IMR-90 (cell line): Measurements from ENCODE around the gene JPT2. TPM values are rescaled to one million over a fixed set of nuclear protein-coding genes. Genes with fewer than 3 reads are reported as not detected.

Source experiments
- ATAC-seq: fragments of 200-7000 bp; cut with Tn5 transposase; 2 replicates; pipeline ENCODE4 v1.9.1; 2020; ENCODE audit warnings: low read depth, mild to moderate bottlenecking, moderate library complexity
- BruUV-seq: library from RNA; stranded (reverse); fragments of 400-500 nt; replicated peaks from 2 replicates; lab custom pipeline; 2021; lab: Mats Ljungman, UMichigan
- CTCF ChIA-PET: fragments of 300-600 bp; formaldehyde crosslinking; extraction: SDS; loops from one replicate; lab custom pipeline; 2021; ENCODE audit warnings: antibody characterized with exemption; lab: Yijun Ruan, JAX
- POLR2A ChIA-PET: fragments of 300-600 bp; sonication (Branson Sonifier 250); formaldehyde crosslinking; loops from one replicate; lab custom pipeline; 2022; ENCODE audit warnings: antibody characterized with exemption; ENCODE audit not compliant: unreplicated experiment; lab: Charles Lee
- DNase-seq: peaks from one replicate; pipeline ENCODE4 v3.0.0; 2013
- H2AFZ ChIP-seq: replicated peaks from 2 replicates; pipeline ENCODE3; 2013; ENCODE audit warnings: low read length, mild to moderate bottlenecking; ENCODE audit not compliant: poor library complexity
- H2AK5ac ChIP-seq: 2 replicates; pipeline ENCODE4 v1.6.1; 2013; ENCODE audit warnings: low read depth, low read length, inconsistent platforms
- H2AK9ac ChIP-seq: replicated peaks from 2 replicates; pipeline ENCODE3; 2013; ENCODE audit warnings: mild to moderate bottlenecking, low read depth, low read length, moderate library complexity; ENCODE audit not compliant: poor library complexity
- H2BK120ac ChIP-seq: 2 replicates; pipeline ENCODE4 v1.6.1; 2013; ENCODE audit warnings: low read depth, low read length, inconsistent platforms
- H2BK15ac ChIP-seq: 3 replicates; pipeline ENCODE4 v1.6.1; 2013; ENCODE audit warnings: low read depth, low read length, inconsistent platforms
- H2BK20ac ChIP-seq: 2 replicates; pipeline ENCODE4 v1.6.1; 2013; ENCODE audit warnings: low read depth, mild to moderate bottlenecking, inconsistent platforms, low read length, moderate library complexity
- H2BK5ac ChIP-seq: 2 replicates; pipeline ENCODE4 v1.6.1; 2013; ENCODE audit warnings: mild to moderate bottlenecking, low read depth, low read length, inconsistent platforms; ENCODE audit not compliant: poor library complexity, severe bottlenecking
- H3K14ac ChIP-seq: replicated peaks from 2 replicates; pipeline ENCODE4 v1.6.1; 2013; ENCODE audit warnings: low read depth, low read length, inconsistent platforms
- H3K18ac ChIP-seq: 2 replicates; pipeline ENCODE4 v1.6.1; 2013; ENCODE audit warnings: low read depth, low read length, control low read depth
- H3K23ac ChIP-seq: 2 replicates; pipeline ENCODE4 v1.6.1; 2013; ENCODE audit warnings: low read depth, low read length, inconsistent platforms
- H3K27ac ChIP-seq: 2 replicates; pipeline ENCODE4 v1.5.1; 2013; ENCODE audit warnings: mild to moderate bottlenecking, control low read depth, low read length; ENCODE audit not compliant: insufficient read depth
- H3K27me3 ChIP-seq: 2 replicates; pipeline ENCODE4 v1.6.1; 2013; ENCODE audit warnings: low read length; ENCODE audit not compliant: control insufficient read depth, insufficient read depth
- H3K36me3 ChIP-seq: 2 replicates; pipeline ENCODE4 v1.6.1; 2013; ENCODE audit warnings: low read length, mixed read lengths; ENCODE audit not compliant: control insufficient read depth, insufficient read depth
- H3K4ac ChIP-seq: 2 replicates; pipeline ENCODE4 v1.6.1; 2013; ENCODE audit warnings: low read depth, low read length, inconsistent platforms
- H3K4me1 ChIP-seq: 2 replicates; pipeline ENCODE4 v1.6.1; 2013; ENCODE audit warnings: low read length, mixed read lengths; ENCODE audit not compliant: control insufficient read depth, insufficient read depth
- H3K4me2 ChIP-seq: 2 replicates; pipeline ENCODE4 v1.6.1; 2013; ENCODE audit warnings: low read depth, mild to moderate bottlenecking, control low read depth, low read length, moderate library complexity
- H3K4me3 ChIP-seq: 2 replicates; pipeline ENCODE4 v1.5.1; 2013; ENCODE audit warnings: low read depth, mild to moderate bottlenecking, control low read depth, low read length, moderate library complexity; ENCODE audit not compliant: insufficient read depth
- H3K56ac ChIP-seq: 2 replicates; pipeline ENCODE4 v1.6.1; 2013; ENCODE audit warnings: low read length, inconsistent platforms; ENCODE audit not compliant: insufficient read depth; ENCODE audit errors: extremely low read depth
- H3K79me1 ChIP-seq, 2 experiments: 2 replicates each; pipeline ENCODE4 v1.6.1; 2013; ENCODE audit warnings: low read length in 2 of 2, inconsistent platforms in 1 of 2, low read depth in 1 of 2
- H3K9ac ChIP-seq: 2 replicates; pipeline ENCODE4 v1.6.1; 2013; ENCODE audit warnings: low read depth, low read length, control low read depth
- H3K9me1 ChIP-seq: 2 replicates; pipeline ENCODE4 v1.6.1; 2013; ENCODE audit warnings: low read length, inconsistent platforms; ENCODE audit not compliant: insufficient read depth
- H3K9me3 ChIP-seq: 2 replicates; pipeline ENCODE4 v1.6.1; 2013; ENCODE audit warnings: low read length; ENCODE audit not compliant: control insufficient read depth, insufficient read depth
- H4K20me1 ChIP-seq: 2 replicates; pipeline ENCODE4 v1.6.1; 2013; ENCODE audit warnings: low read length, inconsistent platforms; ENCODE audit not compliant: insufficient read depth
- H4K5ac ChIP-seq: 2 replicates; pipeline ENCODE4 v1.6.1; 2013; ENCODE audit warnings: mild to moderate bottlenecking, low read depth, low read length, control low read depth
- H4K8ac ChIP-seq, 2 experiments: 2 replicates each; pipeline ENCODE4 v1.6.1; 2013; ENCODE audit warnings: low read depth in 2 of 2, low read length in 2 of 2, control low read depth in 1 of 2, inconsistent platforms in 1 of 2
- H4K91ac ChIP-seq: 2 replicates; pipeline ENCODE4 v1.6.1; 2013; ENCODE audit warnings: low read depth, low read length, inconsistent platforms; ENCODE audit not compliant: insufficient read depth
- BHLHE40 ChIP-seq: fragments of 150-350 bp; IDR thresholded peaks from 2 replicates; pipeline ENCODE4 v1.6.1; 2016; ENCODE audit warnings: mild to moderate bottlenecking, low read depth, low read length
- ELK1 ChIP-seq: fragments of 150-350 bp; IDR thresholded peaks from 2 replicates; pipeline ENCODE4 v1.6.1; 2016; ENCODE audit warnings: low read depth, mild to moderate bottlenecking, low read length, moderate library complexity, borderline replicate concordance
- NFE2L2 ChIP-seq: fragments of 150-350 bp; IDR thresholded peaks from 2 replicates; pipeline ENCODE4 v1.6.1; 2016; ENCODE audit warnings: low read depth, mild to moderate bottlenecking, low read length
- POLR2A ChIP-seq: IDR thresholded peaks from 2 replicates; pipeline ENCODE4 v1.6.1; 2012; ENCODE audit warnings: mild to moderate bottlenecking, low read depth, low read length
- RAD21 ChIP-seq: IDR thresholded peaks from 2 replicates; pipeline ENCODE4 v1.6.1; 2012; ENCODE audit warnings: low read length, improper control_type of control experiment
- WGBS, 2 experiments: methylation state at CpG; one replicate each; pipeline versions ENCODE4 v1.1.5 to v1.1.7; 2013; ENCODE audit warnings: missing lambda C conversion rate in 2 of 2; ENCODE audit not compliant: insufficient read length in 1 of 2; ENCODE audit errors: extremely low coverage in 2 of 2; 5-methylcytosine and 5-hydroxymethylcytosine counted together
- dilution Hi-C: fragments of 300-500 bp; cut with HindIII; formaldehyde crosslinking; loops from one replicate; pipeline ENCODE4 v1.14.3; 2018; ENCODE audit warnings: low sequenced_read_pairs; ENCODE audit not compliant: unreplicated experiment
- in situ Hi-C: fragments of 300-500 bp; cut with MboI; formaldehyde crosslinking; loops from 3 replicates; pipeline ENCODE4 v1.14.3; 2019; ENCODE audit warnings: low sequenced_read_pairs, inconsistent platforms, mixed read lengths
- intact Hi-C: fragments of 100-400 bp; cut with micrococcal nuclease; formaldehyde crosslinking; loops from 2 replicates; pipeline ENCODE4 v1.10.0; 2022
- polyA plus RNA-seq, 3 experiments: library from polyadenylated mRNA; depleted of rRNA; stranded (reverse); fragments of >200 nt; gene quantifications; 2 replicates each; pipeline ENCODE4 v1.2.3, GENCODE V29; 2012; ENCODE audit warnings: low replicate concordance in 1 of 3
- total RNA-seq: library from RNA; depleted of rRNA; stranded (reverse); fragments of >200 nt; gene quantifications from 2 replicates; pipeline ENCODE4 v1.2.3, GENCODE V29; 2012

Gene JPT2
- total and polyA plus RNA-seq, 2 of the 4 experiments (the other 2 are of a cell fraction) = 40.0 to 41.5 TPM

DNA sequence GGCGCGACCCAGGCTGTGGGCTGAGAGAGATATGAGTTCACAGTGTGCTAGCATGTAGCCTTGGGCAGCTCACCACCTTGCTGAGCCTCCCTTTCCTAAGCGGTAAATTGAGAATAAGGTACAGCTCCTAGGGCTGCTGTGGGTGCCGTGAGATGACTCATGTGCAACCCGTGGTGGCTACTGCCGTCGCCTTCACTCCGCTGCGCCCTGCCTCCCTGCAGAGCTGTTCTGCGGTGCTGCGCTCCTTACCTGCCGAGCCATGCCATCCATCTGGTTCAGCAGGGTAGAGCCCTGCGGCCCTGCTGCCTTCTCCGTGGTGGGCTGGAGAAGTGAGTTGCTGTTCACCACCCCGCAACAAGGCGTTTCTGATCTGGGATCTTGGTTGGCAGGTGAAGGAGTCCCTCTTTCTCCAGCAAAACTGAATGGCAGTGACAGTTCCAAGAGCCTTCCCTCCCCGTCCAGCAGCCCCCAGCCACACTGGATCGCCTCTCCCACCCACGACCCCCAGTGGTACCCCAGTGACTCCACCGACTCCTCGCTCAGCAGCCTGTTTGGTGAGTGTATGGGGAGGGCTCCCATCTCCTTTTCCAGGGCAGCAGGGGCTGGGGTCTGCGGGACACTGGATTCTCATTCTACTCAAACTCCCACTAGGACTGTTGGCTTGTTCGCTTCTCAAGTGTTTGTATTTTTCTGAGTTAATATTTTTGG, 9.3 kb upstream of the JPT2 start:
- in situ Hi-C loops (no loop called here), dilution Hi-C loops (no loop called here), intact Hi-C loops (no loop called here)
- Histone ChIP-seq H2BK20ac (no peak overlapping the region), H3K4ac (no peak overlapping the region), H3K14ac (no peak overlapping the region), H3K23ac (no peak overlapping the region), H4K8ac (no peak overlapping the region), H3K4me3 (no peak overlapping the region), H2AK9ac (no peak overlapping the region), H4K91ac (no peak overlapping the region), H3K9me1 (peaks cover 6% of the 10 kb centered on the region), H3K27me3 (no peaks in the 10 kb centered on the region), H3K4me1 (no peaks in the 10 kb centered on the region), H3K27ac (no peak overlapping the region), H3K18ac (no peak overlapping the region), H4K5ac (no peak overlapping the region), H2AFZ (no peak overlapping the region), H2AK5ac (no peak overlapping the region), H2BK5ac (no peak overlapping the region), H3K9me3 (no peaks in the 10 kb centered on the region), H4K20me1 (no peaks in the 10 kb centered on the region; the same call in 1 of the 2 replicates), H3K56ac (no peak overlapping the region), H3K36me3 (peaks cover 91% of the 10 kb centered on the region), H3K79me1 (peaks cover 3 to 10% of the 10 kb centered on the region in 2 experiments; a peak in 3 of 4 replicates), H3K9ac (no peak overlapping the region), H3K4me2 (no peak overlapping the region), H2BK120ac (no peak overlapping the region), H2BK15ac (no peak overlapping the region)
- no TSS peak for BruUV-seq
- no peak for TF ChIP-seq POLR2A
- no peak for TF ChIP-seq NFE2L2
- TF ChIP-seq BHLHE40 = no peak
- TF ChIP-seq ELK1 = no peak
- TF ChIP-seq RAD21 = no peak
- DNase-seq = no peak
- CTCF ChIA-PET = no interaction called here
- no peak for ATAC-seq
- POLR2A ChIA-PET = no interaction called here
- 97% methylated on average over 7 of the region's 23 CpGs; no CpG with 5 or more reads in 1 of the 2 experiments for WGBS, 2 experiments
